Spleen (tissue), 7 donors: ENCODE data around the gene KY.

Experiments
- POLR2A ChIP-seq, 3 donors: fragments of 450-650 bp; IDR thresholded peaks; one replicate each; pipeline ENCODE4 v1.5.1; 2017; ENCODE audit warnings: antibody characterized with exemption in 3 of 3, mild to moderate bottlenecking in 1 of 3
- POLR2AphosphoS5 ChIP-seq, 3 donors: sonication (generic); formaldehyde crosslinking; IDR thresholded peaks; one replicate each; pipeline ENCODE4 v1.5.1; 2017; ENCODE audit warnings: antibody characterized with exemption in 3 of 3
- TF ChIP-seq, protein P1 (sequence below), 11 experiments: fragments of 200-600 bp in 7 of 11; fragments of 450-650 bp in 4 of 11; sonication (generic) in 4 of 11; IDR thresholded peaks in 8 of 11; conservative IDR thresholded peaks in 3 of 11; 1 replicate in 7 of 11; 2 replicates in 4 of 11; pipeline versions ENCODE4 v1.4.0 to v1.8.0; 2016 to 2021; ENCODE audit warnings: antibody characterized with exemption in 11 of 11, inconsistent platforms in 4 of 11, mild to moderate bottlenecking in 1 of 11
- donor health status: DM: no; HTN: no; CAD: no; lungs with moderate emphysema.
- donor health status: DM: no; HTN: no; CAD: no.
- donor health status: DM: no; HTN: no; CAD: no.

- TF ChIP-seq, protein P1, sequence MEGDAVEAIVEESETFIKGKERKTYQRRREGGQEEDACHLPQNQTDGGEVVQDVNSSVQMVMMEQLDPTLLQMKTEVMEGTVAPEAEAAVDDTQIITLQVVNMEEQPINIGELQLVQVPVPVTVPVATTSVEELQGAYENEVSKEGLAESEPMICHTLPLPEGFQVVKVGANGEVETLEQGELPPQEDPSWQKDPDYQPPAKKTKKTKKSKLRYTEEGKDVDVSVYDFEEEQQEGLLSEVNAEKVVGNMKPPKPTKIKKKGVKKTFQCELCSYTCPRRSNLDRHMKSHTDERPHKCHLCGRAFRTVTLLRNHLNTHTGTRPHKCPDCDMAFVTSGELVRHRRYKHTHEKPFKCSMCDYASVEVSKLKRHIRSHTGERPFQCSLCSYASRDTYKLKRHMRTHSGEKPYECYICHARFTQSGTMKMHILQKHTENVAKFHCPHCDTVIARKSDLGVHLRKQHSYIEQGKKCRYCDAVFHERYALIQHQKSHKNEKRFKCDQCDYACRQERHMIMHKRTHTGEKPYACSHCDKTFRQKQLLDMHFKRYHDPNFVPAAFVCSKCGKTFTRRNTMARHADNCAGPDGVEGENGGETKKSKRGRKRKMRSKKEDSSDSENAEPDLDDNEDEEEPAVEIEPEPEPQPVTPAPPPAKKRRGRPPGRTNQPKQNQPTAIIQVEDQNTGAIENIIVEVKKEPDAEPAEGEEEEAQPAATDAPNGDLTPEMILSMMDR (IDR thresholded peaks at IDR 0.05 in 8 of 11, conservative IDR thresholded peaks at IDR 0.05 in 3 of 11): no peak
- TF ChIP-seq POLR2A (IDR thresholded peaks at IDR 0.05) (no peak), POLR2AphosphoS5 (IDR thresholded peaks at IDR 0.05) (no peak)
These were observed 42.4 kb upstream of the KY start for GRCh38 chr3:134693226-134693625.
